GM19023 (cell line): Measurements from ENCODE around the gene FEV.
"Not testable (repeated sequence)": the region's sequence is repeated elsewhere in the genome, so short reads cannot be mapped to it uniquely, and the experiment has no call there.

Experiments
- ATAC-seq: cut with Tn5 transposase; IDR thresholded peaks from one replicate; pipeline ENCODE4 v1.9.1; 2021; ENCODE audit warnings: mild to moderate bottlenecking, moderate library complexity; ENCODE audit not compliant: unreplicated experiment

Gene FEV

DNA sequence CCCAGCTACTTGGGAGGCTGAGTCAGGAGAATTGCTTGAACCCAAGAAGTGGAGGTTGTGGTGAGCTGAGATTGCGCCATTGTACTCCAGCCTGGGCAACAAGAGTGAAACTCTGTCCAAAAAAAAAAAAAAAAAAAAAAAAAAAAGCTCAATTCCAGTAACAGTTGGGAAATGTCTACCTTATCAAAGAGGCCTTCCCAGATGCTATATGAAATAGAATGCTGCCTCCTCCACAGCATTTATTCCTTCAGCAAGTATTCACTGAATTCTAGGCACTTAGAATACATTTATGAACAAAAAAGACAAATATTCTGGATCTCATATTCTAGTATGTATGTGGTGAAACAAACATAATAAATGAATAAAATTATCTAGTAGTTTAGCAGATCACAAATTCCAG is 38.4 kb downstream of the FEV start:
- no peak for ATAC-seq

DNA sequence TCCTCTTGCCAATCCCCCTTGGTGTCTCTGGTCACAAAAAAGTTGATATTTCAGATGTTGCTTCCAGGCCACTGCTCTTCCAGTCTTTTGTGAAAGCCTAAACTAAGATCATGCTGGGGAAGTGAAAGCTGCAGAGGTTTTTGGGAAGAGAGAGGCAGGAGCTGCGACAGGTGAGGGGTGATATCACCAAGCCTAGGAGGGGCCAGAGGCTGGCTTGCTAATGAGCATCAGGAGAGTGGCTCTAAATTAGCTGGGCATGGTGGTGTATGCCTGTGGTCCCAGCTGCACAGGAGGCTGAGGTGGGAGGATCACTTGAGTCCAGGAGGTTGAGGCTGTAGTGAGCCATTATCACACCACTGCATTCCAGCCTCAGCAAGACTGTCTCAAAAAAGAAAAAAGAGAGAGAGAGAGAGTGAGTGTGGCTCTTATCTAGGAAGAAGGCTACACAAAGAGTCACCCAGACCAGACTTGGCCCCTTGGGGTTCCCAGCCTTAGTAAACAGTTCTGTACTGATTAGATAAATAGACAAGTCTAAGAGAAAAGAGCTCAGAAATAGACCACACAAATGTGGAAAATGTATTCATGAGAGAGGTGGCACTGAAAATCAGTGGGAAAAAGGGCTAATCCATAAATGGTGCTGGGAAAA is 40.1 kb downstream of the FEV start:
- ATAC-seq: no peak

DNA sequence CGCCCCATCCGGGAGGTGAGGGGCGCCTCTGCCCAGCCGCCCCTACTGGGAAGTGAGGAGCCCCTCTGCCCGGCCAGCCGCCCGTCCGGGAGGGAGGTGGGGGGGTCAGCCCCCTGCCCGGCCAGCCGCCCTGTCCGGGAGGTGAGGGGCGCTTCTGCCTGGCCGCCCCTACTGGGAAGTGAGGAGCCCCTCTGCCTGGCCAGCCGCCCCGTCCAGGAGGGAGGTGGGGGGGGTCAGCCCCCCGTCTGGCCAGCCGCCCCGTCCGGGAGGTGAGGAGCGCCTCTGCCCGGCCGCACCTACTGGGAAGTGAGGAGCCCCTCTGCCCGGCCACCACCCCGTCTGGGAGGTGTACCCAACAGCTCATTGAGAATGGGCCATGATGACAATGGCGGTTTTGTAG is 53.2 kb downstream of the FEV start:
- ATAC-seq: not testable (repeated sequence)
